GM12872 (cell line): Measurements from ENCODE around the gene PRKAG2.

Experiments used
- TF ChIP-seq, protein P1 (sequence below): IDR thresholded peaks from 3 replicates; pipeline ENCODE4 v1.5.1; 2011; ENCODE audit warnings: low read depth, mild to moderate bottlenecking, low read length, moderate library complexity; ENCODE audit not compliant: insufficient read depth

The PRKAG2 gene

DNA sequence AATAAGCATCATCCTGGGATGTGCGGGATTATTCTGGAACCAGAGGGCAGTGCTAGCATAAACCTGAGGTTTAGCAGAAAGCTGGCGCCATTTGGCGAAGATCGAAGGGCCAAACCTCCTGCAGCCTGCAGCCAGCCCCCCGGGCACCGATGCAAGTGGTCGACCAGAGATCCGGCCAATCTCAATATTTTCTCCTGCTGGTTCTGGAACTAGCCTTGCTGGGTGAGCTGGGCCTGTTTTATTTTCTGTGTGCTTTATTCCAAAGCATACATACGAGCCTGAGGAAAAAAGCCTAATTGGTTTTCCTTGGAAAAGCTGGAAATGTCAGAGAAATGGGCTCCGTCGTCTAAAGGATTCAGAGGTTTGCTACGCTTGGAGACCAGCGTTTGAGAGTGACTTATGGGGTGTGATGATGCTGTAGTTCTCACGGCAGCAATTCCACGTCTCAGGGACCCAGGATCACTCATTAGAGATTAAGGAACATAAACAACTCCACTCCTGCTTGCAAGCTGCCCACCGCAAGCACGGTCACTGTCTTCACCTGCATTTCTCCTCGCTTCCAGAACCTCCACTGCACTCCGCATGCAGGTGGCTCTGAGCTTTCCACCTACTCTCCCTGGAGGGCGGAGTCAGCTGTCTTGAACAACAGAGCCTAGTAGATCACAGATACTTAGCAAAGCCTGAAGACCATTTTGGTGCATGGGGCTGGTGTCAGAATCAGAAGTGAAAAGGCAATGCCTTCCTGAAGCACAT, 60.2 kb downstream of the PRKAG2 start:
- TF ChIP-seq, protein P1, sequence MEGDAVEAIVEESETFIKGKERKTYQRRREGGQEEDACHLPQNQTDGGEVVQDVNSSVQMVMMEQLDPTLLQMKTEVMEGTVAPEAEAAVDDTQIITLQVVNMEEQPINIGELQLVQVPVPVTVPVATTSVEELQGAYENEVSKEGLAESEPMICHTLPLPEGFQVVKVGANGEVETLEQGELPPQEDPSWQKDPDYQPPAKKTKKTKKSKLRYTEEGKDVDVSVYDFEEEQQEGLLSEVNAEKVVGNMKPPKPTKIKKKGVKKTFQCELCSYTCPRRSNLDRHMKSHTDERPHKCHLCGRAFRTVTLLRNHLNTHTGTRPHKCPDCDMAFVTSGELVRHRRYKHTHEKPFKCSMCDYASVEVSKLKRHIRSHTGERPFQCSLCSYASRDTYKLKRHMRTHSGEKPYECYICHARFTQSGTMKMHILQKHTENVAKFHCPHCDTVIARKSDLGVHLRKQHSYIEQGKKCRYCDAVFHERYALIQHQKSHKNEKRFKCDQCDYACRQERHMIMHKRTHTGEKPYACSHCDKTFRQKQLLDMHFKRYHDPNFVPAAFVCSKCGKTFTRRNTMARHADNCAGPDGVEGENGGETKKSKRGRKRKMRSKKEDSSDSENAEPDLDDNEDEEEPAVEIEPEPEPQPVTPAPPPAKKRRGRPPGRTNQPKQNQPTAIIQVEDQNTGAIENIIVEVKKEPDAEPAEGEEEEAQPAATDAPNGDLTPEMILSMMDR = no peak

DNA sequence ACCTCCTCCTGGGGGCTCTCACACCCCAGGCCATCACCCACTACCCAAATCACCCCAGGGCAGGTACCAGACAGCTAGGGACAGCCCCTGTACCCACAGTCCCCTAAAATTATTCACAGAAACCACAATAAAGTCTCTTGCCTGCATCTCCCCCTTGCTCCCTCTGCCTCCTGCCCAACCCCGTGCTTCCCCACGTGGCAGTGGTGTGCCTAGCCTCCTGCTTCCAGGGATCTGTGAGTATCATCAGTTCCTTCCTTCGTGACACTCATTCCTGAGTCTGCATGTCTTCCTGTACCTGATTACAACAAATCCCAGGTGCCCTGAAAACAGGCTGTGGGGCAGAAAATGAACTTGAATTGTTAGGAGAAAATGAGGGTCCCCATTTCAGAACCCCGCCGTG, 61.5 kb downstream of the PRKAG2 start:
- TF ChIP-seq, protein P1 = no peak

GRCh38 chr7:151814400-151815009, 62.4 kb downstream of the PRKAG2 start:
- TF ChIP-seq, protein P1 = no peak

DNA sequence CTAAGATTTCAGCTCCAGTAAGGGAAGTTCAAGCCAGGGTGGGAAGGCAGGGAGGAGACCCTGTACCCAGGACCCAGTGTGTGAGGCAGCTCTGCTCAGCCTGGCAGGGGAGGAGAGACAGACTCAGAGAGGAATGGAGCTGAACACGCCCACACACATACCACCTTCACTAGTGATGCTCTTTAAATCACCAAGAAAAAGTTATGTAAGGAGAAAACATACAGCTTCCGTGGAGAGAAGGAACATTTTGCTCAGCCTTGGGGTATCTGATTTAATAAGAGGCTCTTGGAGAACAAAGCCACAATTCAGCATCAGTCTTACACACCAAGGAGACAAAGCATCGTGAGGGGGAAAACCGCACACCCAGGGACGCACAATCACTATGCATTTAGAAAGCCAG, 62.9 kb downstream of the PRKAG2 start:
- TF ChIP-seq, protein P1 = no peak

GRCh38 chr7:151813445-151813844, 63.5 kb downstream of the PRKAG2 start:
- TF ChIP-seq, protein P1 = no peak

- TF ChIP-seq, protein P1 = no peak
Observed at GRCh38 chr7:151812967-151813366, 63.9 kb downstream of the PRKAG2 start.

DNA sequence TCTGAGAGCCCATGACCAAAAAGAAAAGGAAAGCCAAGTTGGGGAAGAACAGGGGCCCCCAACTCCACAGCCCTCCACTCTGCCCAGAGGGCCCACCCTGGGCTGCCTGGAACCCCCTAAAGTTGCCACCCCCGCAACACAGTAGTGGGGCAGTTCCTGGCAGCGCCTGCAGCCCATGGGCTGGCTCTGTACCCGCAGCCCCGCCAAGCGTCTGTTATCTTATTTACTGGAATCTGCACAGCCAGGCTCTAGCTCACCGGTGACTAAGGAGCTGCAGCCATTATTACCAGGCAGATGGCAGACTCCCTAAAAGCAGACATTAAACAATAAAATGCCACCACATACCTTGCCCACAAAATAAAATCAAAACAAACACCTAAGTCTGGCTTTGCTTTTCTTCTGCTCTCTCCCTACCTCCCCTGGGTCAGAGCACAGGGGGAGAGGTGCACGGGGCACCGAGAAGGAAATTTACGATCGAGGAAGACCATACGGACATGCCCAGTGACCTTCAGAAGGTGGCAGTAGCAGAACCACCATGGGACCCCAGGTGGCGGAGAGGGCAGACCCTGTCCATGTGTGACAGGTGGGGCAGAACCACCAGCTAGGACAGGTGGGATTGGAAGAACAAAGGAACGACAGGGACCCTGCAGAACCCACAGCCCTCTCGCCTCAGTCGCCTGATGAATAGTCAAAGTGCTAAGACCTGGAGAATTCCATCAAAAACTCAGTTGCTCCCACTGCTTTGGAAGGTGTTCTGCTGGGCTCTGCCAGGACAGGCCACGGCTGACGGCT, 66.3 kb downstream of the PRKAG2 start:
- TF ChIP-seq, protein P1 = no peak
